Measurements from ENCODE around the gene LRRC58.

GRCh38 chr3:120396469-120396868, 47.3 kb upstream of the LRRC58 start:
- no peak for TF ChIP-seq CTCF (IDR thresholded peaks at IDR 0.05; ENCODE audit: control extremely low read depth in 1 of 3, insufficient read depth in 1 of 3, low read depth in 1 of 3, low read length in 3 of 3)
- no peak for TF ChIP-seq EZH2 (IDR thresholded peaks at IDR 0.05; ENCODE audit: low read depth, low read length, severe bottlenecking)
- TF ChIP-seq TAF1 (IDR thresholded peaks at IDR 0.05; ENCODE audit: low read depth, low read length): no peak
- no peak for TF ChIP-seq JUN (IDR thresholded peaks at IDR 0.05; ENCODE audit: low read depth, low read length)
- TF ChIP-seq MAX (IDR thresholded peaks at IDR 0.05): no peak
- no peak for TF ChIP-seq SRF (IDR thresholded peaks at IDR 0.05; ENCODE audit: low read depth, low read length)
- TF ChIP-seq BACH1 (IDR thresholded peaks at IDR 0.05; ENCODE audit: low read length): no peak
- TF ChIP-seq TBP (IDR thresholded peaks at IDR 0.05; ENCODE audit: low read depth, low read length): no peak
- no peak for TF ChIP-seq YY1 (IDR thresholded peaks at IDR 0.05; ENCODE audit: low read depth, low read length)

All from H1 (cell line).